ENCODE data around the gene RFTN1.

The RFTN1 gene

GRCh38 chr3:16270855-16271254 lies 242.6 kb downstream of the RFTN1 start:
- DNase-seq (ENCODE audit: low spot score) = no peak

- DNase-seq (ENCODE audit: low spot score) = no peak
These were observed 246.8 kb downstream of the RFTN1 start for GRCh38 chr3:16266714-16267113.
